ENCODE measurements around the gene SPON2.

DNA sequence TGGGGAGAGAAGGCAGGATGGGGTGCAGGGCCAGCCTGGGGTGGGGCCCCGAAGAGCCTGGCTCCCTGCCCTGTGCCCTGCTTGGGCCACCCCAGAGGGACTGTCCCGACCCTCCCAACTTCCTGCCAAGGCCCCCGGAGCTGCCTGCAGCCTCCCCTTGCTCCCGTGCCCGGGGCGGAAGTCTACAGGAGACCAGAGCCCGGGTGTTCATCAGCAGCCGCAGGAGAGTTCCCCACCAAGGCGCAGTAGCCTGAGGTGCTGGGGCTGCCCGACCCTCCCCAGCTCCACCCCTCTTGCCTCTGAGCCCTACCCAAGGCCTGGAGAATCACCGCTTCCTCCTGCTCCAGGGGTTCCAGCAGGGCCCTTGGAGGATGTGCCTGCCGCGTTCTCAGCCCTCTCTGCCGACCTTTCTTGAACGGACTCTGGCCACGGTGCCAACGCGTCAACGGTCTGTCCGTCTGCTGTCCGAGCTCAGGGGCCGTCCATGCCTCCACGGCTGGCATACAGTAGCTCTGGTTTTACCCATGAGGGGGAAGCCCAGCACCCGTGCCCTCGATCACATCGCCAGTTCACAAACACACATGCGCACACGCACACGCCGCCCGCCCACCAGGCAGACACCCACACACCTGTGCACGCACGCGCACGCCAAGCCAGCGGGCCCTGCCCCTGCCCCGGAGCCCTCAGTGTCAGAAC, 36.0 kb upstream of the SPON2 start:
- TF ChIP-seq ZNF121 (CRISPR knock-in tag; IDR thresholded peaks at IDR 0.05) = no peak
- TF ChIP-seq NR2C2 (CRISPR knock-in tag; IDR thresholded peaks at IDR 0.05) = no peak
- no peak for TF ChIP-seq TEAD4 (CRISPR knock-in tag; IDR thresholded peaks at IDR 0.05)
- TF ChIP-seq, protein P1, sequence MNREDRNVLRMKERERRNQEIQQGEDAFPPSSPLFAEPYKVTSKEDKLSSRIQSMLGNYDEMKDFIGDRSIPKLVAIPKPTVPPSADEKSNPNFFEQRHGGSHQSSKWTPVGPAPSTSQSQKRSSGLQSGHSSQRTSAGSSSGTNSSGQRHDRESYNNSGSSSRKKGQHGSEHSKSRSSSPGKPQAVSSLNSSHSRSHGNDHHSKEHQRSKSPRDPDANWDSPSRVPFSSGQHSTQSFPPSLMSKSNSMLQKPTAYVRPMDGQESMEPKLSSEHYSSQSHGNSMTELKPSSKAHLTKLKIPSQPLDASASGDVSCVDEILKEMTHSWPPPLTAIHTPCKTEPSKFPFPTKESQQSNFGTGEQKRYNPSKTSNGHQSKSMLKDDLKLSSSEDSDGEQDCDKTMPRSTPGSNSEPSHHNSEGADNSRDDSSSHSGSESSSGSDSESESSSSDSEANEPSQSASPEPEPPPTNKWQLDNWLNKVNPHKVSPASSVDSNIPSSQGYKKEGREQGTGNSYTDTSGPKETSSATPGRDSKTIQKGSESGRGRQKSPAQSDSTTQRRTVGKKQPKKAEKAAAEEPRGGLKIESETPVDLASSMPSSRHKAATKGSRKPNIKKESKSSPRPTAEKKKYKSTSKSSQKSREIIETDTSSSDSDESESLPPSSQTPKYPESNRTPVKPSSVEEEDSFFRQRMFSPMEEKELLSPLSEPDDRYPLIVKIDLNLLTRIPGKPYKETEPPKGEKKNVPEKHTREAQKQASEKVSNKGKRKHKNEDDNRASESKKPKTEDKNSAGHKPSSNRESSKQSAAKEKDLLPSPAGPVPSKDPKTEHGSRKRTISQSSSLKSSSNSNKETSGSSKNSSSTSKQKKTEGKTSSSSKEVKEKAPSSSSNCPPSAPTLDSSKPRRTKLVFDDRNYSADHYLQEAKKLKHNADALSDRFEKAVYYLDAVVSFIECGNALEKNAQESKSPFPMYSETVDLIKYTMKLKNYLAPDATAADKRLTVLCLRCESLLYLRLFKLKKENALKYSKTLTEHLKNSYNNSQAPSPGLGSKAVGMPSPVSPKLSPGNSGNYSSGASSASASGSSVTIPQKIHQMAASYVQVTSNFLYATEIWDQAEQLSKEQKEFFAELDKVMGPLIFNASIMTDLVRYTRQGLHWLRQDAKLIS (CRISPR knock-in tag; IDR thresholded peaks at IDR 0.05; ENCODE audit: borderline replicate concordance) = no peak
- no peak for TF ChIP-seq SOX15 (CRISPR knock-in tag; IDR thresholded peaks at IDR 0.05)
- TF ChIP-seq, protein P2, sequence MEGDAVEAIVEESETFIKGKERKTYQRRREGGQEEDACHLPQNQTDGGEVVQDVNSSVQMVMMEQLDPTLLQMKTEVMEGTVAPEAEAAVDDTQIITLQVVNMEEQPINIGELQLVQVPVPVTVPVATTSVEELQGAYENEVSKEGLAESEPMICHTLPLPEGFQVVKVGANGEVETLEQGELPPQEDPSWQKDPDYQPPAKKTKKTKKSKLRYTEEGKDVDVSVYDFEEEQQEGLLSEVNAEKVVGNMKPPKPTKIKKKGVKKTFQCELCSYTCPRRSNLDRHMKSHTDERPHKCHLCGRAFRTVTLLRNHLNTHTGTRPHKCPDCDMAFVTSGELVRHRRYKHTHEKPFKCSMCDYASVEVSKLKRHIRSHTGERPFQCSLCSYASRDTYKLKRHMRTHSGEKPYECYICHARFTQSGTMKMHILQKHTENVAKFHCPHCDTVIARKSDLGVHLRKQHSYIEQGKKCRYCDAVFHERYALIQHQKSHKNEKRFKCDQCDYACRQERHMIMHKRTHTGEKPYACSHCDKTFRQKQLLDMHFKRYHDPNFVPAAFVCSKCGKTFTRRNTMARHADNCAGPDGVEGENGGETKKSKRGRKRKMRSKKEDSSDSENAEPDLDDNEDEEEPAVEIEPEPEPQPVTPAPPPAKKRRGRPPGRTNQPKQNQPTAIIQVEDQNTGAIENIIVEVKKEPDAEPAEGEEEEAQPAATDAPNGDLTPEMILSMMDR (IDR thresholded peaks at IDR 0.05) = no peak
- TF ChIP-seq, protein P3, sequence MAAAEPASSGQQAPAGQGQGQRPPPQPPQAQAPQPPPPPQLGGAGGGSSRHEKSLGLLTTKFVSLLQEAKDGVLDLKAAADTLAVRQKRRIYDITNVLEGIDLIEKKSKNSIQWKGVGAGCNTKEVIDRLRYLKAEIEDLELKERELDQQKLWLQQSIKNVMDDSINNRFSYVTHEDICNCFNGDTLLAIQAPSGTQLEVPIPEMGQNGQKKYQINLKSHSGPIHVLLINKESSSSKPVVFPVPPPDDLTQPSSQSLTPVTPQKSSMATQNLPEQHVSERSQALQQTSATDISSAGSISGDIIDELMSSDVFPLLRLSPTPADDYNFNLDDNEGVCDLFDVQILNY (CRISPR knock-in tag; IDR thresholded peaks at IDR 0.05) = no peak
- TF ChIP-seq JUN (CRISPR knock-in tag; IDR thresholded peaks at IDR 0.05) = no peak
- TF ChIP-seq ZNF263 (CRISPR knock-in tag; IDR thresholded peaks at IDR 0.05; ENCODE audit: low read depth) = no peak
- TF ChIP-seq SP1 (CRISPR knock-in tag; conservative IDR thresholded peaks at IDR 0.05) = no peak
- TF ChIP-seq, protein P4, sequence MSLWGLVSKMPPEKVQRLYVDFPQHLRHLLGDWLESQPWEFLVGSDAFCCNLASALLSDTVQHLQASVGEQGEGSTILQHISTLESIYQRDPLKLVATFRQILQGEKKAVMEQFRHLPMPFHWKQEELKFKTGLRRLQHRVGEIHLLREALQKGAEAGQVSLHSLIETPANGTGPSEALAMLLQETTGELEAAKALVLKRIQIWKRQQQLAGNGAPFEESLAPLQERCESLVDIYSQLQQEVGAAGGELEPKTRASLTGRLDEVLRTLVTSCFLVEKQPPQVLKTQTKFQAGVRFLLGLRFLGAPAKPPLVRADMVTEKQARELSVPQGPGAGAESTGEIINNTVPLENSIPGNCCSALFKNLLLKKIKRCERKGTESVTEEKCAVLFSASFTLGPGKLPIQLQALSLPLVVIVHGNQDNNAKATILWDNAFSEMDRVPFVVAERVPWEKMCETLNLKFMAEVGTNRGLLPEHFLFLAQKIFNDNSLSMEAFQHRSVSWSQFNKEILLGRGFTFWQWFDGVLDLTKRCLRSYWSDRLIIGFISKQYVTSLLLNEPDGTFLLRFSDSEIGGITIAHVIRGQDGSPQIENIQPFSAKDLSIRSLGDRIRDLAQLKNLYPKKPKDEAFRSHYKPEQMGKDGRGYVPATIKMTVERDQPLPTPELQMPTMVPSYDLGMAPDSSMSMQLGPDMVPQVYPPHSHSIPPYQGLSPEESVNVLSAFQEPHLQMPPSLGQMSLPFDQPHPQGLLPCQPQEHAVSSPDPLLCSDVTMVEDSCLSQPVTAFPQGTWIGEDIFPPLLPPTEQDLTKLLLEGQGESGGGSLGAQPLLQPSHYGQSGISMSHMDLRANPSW (CRISPR knock-in tag; conservative IDR thresholded peaks at IDR 0.05; ENCODE audit: low read depth) = no peak
- TF ChIP-seq OVOL2 (CRISPR knock-in tag; IDR thresholded peaks at IDR 0.05; ENCODE audit: borderline replicate concordance) = no peak
- TF ChIP-seq, protein P5, sequence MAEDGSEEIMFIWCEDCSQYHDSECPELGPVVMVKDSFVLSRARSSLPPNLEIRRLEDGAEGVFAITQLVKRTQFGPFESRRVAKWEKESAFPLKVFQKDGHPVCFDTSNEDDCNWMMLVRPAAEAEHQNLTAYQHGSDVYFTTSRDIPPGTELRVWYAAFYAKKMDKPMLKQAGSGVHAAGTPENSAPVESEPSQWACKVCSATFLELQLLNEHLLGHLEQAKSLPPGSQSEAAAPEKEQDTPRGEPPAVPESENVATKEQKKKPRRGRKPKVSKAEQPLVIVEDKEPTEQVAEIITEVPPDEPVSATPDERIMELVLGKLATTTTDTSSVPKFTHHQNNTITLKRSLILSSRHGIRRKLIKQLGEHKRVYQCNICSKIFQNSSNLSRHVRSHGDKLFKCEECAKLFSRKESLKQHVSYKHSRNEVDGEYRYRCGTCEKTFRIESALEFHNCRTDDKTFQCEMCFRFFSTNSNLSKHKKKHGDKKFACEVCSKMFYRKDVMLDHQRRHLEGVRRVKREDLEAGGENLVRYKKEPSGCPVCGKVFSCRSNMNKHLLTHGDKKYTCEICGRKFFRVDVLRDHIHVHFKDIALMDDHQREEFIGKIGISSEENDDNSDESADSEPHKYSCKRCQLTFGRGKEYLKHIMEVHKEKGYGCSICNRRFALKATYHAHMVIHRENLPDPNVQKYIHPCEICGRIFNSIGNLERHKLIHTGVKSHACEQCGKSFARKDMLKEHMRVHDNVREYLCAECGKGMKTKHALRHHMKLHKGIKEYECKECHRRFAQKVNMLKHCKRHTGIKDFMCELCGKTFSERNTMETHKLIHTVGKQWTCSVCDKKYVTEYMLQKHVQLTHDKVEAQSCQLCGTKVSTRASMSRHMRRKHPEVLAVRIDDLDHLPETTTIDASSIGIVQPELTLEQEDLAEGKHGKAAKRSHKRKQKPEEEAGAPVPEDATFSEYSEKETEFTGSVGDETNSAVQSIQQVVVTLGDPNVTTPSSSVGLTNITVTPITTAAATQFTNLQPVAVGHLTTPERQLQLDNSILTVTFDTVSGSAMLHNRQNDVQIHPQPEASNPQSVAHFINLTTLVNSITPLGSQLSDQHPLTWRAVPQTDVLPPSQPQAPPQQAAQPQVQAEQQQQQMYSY (CRISPR knock-in tag; IDR thresholded peaks at IDR 0.05) = no peak
- TF ChIP-seq NR3C1 (CRISPR knock-in tag; conservative IDR thresholded peaks at IDR 0.05; ENCODE audit: low read depth) = no peak
